Common myeloid progenitor, CD34-positive (primary cell): Measurements from ENCODE around the gene CHRDL2.

Experiments
- CTCF ChIA-PET: fragments of 350-600 bp; sonication (Branson Sonifier 250); formaldehyde crosslinking; loops from one replicate; lab custom pipeline; 2021; ENCODE audit warnings: antibody characterized with exemption; lab: Charles Lee
- POLR2A ChIA-PET: fragments of 350-600 bp; sonication (Branson Sonifier 250); formaldehyde crosslinking; loops from one replicate; lab custom pipeline; 2021; ENCODE audit warnings: antibody characterized with exemption; lab: Charles Lee
- DNase-seq, 3 donors: peaks; one replicate each; pipeline versions ENCODE4 v3.0.0 to v3.0.0-alpha.2; 2013
- H3K27ac ChIP-seq, 2 experiments: 1 replicate in 1 of 2; 2 replicates in 1 of 2; pipeline ENCODE4 v1.7.0; 2013; ENCODE audit warnings: inconsistent platforms in 2 of 2, low read length in 2 of 2, mild to moderate bottlenecking in 2 of 2, low read depth in 1 of 2, moderate library complexity in 1 of 2; ENCODE audit not compliant: severe bottlenecking in 2 of 2, insufficient read depth in 1 of 2, poor library complexity in 1 of 2
- H3K27me3 ChIP-seq, 5 experiments: replicated peaks in 2 of 5; 1 replicate in 3 of 5; 2 replicates in 2 of 5; pipeline versions ENCODE4 v1.6.1 to v1.7.0; 2013; ENCODE audit warnings: low read length in 4 of 5, mild to moderate bottlenecking in 2 of 5, moderate library complexity in 2 of 5, inconsistent platforms in 1 of 5; ENCODE audit not compliant: insufficient read depth in 5 of 5, control insufficient read depth in 4 of 5
- H3K36me3 ChIP-seq, 4 experiments: 1 replicate in 2 of 4; 2 replicates in 2 of 4; pipeline versions ENCODE4 v1.6.1 to v1.7.0; 2013; ENCODE audit warnings: low read length in 3 of 4, control low read depth in 1 of 4, mild to moderate bottlenecking in 1 of 4; ENCODE audit not compliant: control insufficient read depth in 4 of 4, insufficient read depth in 4 of 4
- H3K4me1 ChIP-seq, 4 experiments: 1 replicate in 3 of 4; 2 replicates in 1 of 4; pipeline versions ENCODE4 v1.6.1 to v1.7.1; 2013; ENCODE audit warnings: low read length in 3 of 4, mild to moderate bottlenecking in 3 of 4, control low read depth in 1 of 4, inconsistent platforms in 1 of 4, moderate library complexity in 1 of 4; ENCODE audit not compliant: control insufficient read depth in 4 of 4, insufficient read depth in 4 of 4; ENCODE audit errors: control extremely low read depth in 1 of 4
- H3K4me3 ChIP-seq, 7 experiments: 1 replicate in 4 of 7; 2 replicates in 3 of 7; pipeline versions ENCODE4 v1.5.1 to v1.7.0; 2013; ENCODE audit warnings: mild to moderate bottlenecking in 7 of 7, low read length in 6 of 7, moderate library complexity in 6 of 7, inconsistent platforms in 2 of 7, low read depth in 2 of 7, control low read depth in 1 of 7; ENCODE audit not compliant: insufficient read depth in 4 of 7, control insufficient read depth in 1 of 7; ENCODE audit errors: extremely low read depth in 1 of 7
- H3K9me3 ChIP-seq, 5 experiments: 1 replicate in 4 of 5; 2 replicates in 1 of 5; pipeline versions ENCODE4 v1.6.1 to v1.7.1; 2013; ENCODE audit warnings: low read length in 4 of 5, mild to moderate bottlenecking in 2 of 5, inconsistent platforms in 1 of 5, low read depth in 1 of 5, moderate library complexity in 1 of 5; ENCODE audit not compliant: control insufficient read depth in 4 of 5, insufficient read depth in 2 of 5; ENCODE audit errors: control extremely low read depth in 1 of 5
- WGBS: methylation state at CpG from one replicate; pipeline ENCODE4 v1.1.5; 2013; ENCODE audit not compliant: insufficient coverage; 5-methylcytosine and 5-hydroxymethylcytosine counted together

CHRDL2 gene

DNA sequence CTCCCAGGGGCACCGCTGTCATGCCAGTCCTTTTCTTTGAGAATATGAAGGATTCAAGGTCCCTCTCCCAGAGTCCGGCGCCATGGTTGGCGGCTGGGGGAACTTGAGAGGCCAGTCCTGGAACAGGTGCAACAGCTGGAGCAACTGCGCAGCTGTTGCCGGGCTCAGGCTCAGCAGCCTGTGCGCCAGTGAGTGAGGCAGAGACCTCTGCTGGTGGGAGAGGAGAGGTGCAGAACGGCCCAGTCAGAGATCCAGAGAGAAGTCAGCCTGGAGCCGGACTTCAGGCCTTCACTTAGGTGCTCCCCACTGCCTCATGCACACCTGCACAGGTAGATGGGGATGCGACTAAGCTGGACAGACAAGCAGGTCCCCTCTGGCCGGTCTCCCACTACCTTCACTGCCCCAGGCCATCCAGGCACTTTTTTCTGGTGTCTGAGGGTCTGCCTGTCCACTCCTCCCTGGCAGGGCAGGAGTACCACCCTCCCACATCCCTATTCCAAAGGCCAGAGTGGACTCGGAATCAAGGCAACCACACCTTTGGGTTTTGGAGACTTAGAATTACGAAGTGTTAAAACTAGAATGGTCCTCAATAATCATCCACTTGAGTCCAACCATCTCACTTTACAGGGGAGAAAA is 4.6 kb downstream of the CHRDL2 start:
- Histone ChIP-seq H3K27ac (no peak overlapping the region), H3K27me3 (peaks cover 0 to 38% (median 31%) of the 10 kb centered on the region in 5 experiments), H3K4me1 (peaks cover 0 to 6% (median 4%) of the 10 kb centered on the region in 4 experiments), H3K36me3 (no peaks in the 10 kb centered on the region), H3K9me3 (no peaks in the 10 kb centered on the region), H3K4me3 (no peak overlapping the region)
- ChIA-PET CTCF (interaction anchor here (0.8 to 6.1 kb wide), 12 partner anchors 8 to 88 kb away, joined by 3 to 47 read pairs (median 5); no protein-coding TSS in a partner anchor), POLR2A (interaction anchor here (1.3 kb wide), 1 partner anchor 26 kb away, joined by 4 read pairs; no protein-coding TSS in a partner anchor)
- WGBS, result 4% methylated on average over 9 of the region's 13 CpGs
- peak; percentile 46 to 74 (median 69) for DNase-seq

DNA sequence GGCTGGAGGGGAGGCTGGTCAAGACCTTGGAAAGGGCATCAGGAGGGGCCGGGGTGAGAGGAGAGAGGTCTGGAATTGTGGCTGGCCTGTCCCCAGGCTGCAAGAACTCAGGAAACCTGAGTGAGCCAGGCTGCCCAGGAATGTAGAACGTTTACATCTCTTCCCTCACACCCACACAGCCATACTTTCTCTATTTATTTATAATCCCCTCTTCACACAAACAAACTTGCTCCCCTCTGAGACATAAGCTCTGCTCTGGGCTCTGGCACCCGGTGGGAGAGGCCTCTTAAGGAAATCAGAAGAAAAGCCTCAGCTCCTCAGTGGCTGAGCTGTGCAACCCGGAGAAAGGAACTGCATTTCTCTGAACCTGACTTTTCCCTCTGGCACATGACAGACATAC is 5.5 kb downstream of the CHRDL2 start:
- Histone ChIP-seq H3K9me3 (no peaks in the 10 kb centered on the region), H3K4me3 (no peak overlapping the region), H3K27ac (no peak overlapping the region), H3K4me1 (no peaks in the 10 kb centered on the region), H3K36me3 (no peaks in the 10 kb centered on the region), H3K27me3 (peaks cover 0 to 30% (median 24%) of the 10 kb centered on the region in 5 experiments)
- CTCF ChIA-PET, result interaction anchor here (0.9 to 6.1 kb wide), 9 partner anchors 9 to 65 kb away, joined by 3 to 47 read pairs (median 6); no protein-coding TSS in a partner anchor
- POLR2A ChIA-PET, result interaction anchor here (1.3 kb wide), 1 partner anchor 25 kb away, joined by 4 read pairs; no protein-coding TSS in a partner anchor
- WGBS, result 92% methylated on average over 4 of the region's 4 CpGs
- DNase-seq, result no peak

DNA sequence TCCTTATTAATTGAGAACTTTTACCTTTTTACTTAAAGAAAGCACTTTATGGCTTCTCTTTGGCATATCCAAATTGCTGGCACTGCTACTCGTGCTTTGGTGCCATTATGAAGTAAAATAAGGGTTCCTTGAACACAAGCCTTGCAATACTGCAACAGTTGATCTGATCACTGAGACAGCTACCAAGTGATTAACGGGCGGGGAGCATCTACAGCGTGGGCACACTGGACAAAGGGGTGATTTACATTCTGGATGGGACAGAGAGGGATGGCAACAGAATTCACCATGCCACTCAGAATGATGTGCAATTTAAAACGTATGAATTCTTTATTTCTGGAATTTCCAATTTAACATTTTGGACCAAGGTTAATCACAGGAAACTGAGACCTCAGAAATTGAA is 7.7 kb downstream of the CHRDL2 start:
- Histone ChIP-seq H3K27me3 (peaks cover 0 to 10% (median 2%) of the 10 kb centered on the region in 5 experiments), H3K36me3 (no peaks in the 10 kb centered on the region), H3K27ac (no peak overlapping the region), H3K9me3 (no peaks in the 10 kb centered on the region), H3K4me3 (no peak overlapping the region), H3K4me1 (no peaks in the 10 kb centered on the region)
- ChIA-PET CTCF (interaction anchor here (1.4 kb wide), 1 partner anchor 16 kb away, joined by 4 read pairs; no protein-coding TSS in a partner anchor), POLR2A (no interaction called here)
- no peak for DNase-seq
- 96% methylated on average over 4 of the region's 5 CpGs for WGBS

DNA sequence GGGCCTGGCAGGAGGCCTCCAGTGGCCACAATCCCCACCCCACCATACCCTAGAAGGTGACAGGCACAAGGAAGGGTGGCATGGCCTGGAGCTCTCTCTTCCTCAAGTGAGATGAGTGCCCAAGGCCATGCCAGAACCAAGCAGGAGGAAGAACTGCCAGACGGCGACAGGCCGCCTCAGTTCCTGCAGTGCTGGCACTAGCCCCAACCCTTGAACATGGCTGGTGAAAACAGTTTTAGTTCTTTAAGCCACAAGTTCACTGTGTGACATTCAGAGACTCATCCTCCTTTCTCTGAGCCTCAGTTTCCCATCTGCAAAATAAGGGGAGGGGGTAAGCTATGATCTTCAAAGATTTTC is 9.8 kb downstream of the CHRDL2 start:
- 100% methylated on average over 2 of the region's 3 CpGs for WGBS
- H3K4me1 ChIP-seq, result no peaks in the 10 kb centered on the region
- POLR2A ChIA-PET, result no interaction called here
- H3K36me3 ChIP-seq, result no peaks in the 10 kb centered on the region
- CTCF ChIA-PET, result interaction anchor here (1.0 kb wide), 1 partner anchor 19 kb away, joined by 3 read pairs; no protein-coding TSS in a partner anchor
- DNase-seq, result no peak
- H3K9me3 ChIP-seq, result no peaks in the 10 kb centered on the region
- H3K4me3 ChIP-seq, result no peak overlapping the region
- peaks cover 0 to 8% (median 0%) of the 10 kb centered on the region in 5 experiments for H3K27me3 ChIP-seq
- no peak overlapping the region for H3K27ac ChIP-seq

DNA sequence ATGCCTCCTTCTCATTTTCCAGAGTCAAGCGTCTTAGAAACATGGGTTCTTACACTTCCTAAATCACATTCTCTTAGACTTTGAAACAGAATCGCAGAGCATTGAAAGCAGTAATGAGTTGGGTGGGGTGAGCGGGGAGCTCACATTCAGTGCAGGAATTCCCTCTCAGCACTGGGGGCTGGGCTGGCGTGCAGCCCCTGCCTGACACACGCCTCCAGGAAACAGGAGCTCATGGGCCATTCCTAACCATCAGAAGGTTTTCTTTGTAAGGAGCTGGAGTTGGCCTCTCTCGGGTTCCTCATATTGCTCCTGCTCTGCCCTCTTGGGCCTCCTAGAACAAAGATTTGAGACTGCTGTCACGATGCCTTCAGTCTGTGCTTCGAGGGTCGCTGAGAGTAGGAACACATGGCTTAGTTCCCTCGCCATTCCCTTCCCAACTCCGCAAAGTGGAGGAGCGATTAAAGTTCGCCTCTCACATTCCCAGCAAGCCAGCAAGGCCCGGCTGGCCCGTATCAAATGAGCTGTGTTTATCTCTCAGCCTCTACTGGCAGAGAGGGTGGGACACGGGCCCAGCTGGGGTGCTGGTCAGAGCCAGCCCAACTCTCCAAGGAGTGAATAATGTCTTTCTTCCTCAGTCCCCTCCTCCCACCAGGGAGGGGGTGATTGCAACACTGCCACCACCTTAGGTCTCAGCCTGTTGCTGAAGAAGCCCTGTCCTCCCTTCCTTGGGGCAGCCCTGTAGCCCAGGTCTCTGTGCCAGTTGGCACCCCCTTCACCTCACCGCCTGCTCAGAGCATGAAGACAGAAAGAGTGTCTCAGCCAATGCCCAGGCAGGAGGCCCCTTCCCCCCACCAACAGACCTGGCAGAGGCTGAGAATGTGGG is 10.4 kb downstream of the CHRDL2 start:
- Histone ChIP-seq H3K27ac (no peak overlapping the region), H3K36me3 (no peaks in the 10 kb centered on the region), H3K4me1 (no peaks in the 10 kb centered on the region), H3K4me3 (no peak overlapping the region), H3K27me3 (peaks cover 0 to 5% (median 0%) of the 10 kb centered on the region in 5 experiments), H3K9me3 (no peaks in the 10 kb centered on the region)
- POLR2A ChIA-PET, result no interaction called here
- CTCF ChIA-PET, result interaction anchor here (0.7 to 1.5 kb wide), 4 partner anchors 10 to 19 kb away, joined by 3 to 5 read pairs (median 3); no protein-coding TSS in a partner anchor
- DNase-seq, result no peak
- WGBS, result 94% methylated on average over 14 of the region's 17 CpGs

DNA sequence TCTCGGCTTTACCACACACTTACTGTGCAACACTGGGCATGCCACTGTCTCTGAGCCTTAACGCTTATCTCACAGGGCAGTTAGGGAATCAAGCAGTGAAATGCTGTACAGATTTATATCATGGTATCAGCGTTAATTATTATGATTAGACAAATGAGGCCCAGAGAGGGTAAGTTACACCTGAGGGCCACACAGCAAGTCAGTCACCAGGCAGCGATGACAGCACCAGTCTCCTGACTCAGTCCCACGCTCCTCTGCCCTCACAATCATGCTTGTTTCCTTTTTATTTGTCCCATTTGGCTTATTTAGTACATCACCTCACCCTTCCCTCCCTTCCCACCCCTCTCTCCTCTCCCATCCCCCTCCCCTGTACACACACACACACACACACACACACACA is 12.2 kb downstream of the CHRDL2 start:
- Histone ChIP-seq H3K27me3 (no peaks in the 10 kb centered on the region), H3K36me3 (no peaks in the 10 kb centered on the region), H3K9me3 (no peaks in the 10 kb centered on the region), H3K27ac (no peak overlapping the region), H3K4me1 (no peaks in the 10 kb centered on the region), H3K4me3 (no peak overlapping the region)
- no peak for DNase-seq
- 100% methylated on average over 2 of the region's 5 CpGs for WGBS
- ChIA-PET CTCF (no interaction called here), POLR2A (no interaction called here)
